ENCODE data around the gene FBXL17.

GRCh38 chr5:108375768-108376167 is 6.1 kb downstream of the FBXL17 start:
- TF ChIP-seq GATAD2B (IDR thresholded peaks at IDR 0.05; ENCODE audit: borderline replicate concordance) (no peak), ZNF146 (CRISPR knock-in tag; IDR thresholded peaks at IDR 0.05; ENCODE audit: unreplicated experiment) (no peak), RFX5 (IDR thresholded peaks at IDR 0.05; ENCODE audit: low read depth, low read length) (no peak), SMARCC2 (IDR thresholded peaks at IDR 0.05; ENCODE audit: low read depth) (no peak), HNRNPUL1 (IDR thresholded peaks at IDR 0.05; ENCODE audit: low read length) (no peak), CBX5 (IDR thresholded peaks at IDR 0.05; ENCODE audit: borderline replicate concordance, low read depth) (no peak), MAZ (CRISPR knock-in tag; conservative IDR thresholded peaks at IDR 0.05 in 1 of 2, IDR thresholded peaks at IDR 0.05 in 1 of 2) (no peak), POLR2A (conservative IDR thresholded peaks at IDR 0.05) (no peak), GTF2E2 (tag; IDR thresholded peaks at IDR 0.05) (no peak), U2AF1 (optimal IDR thresholded peaks at IDR 0.05; ENCODE audit: low read depth, low read length) (no peak), CTCF (IDR thresholded peaks at IDR 0.05 in 2 of 3, conservative IDR thresholded peaks at IDR 0.05 in 1 of 3; ENCODE audit: insufficient read depth in 2 of 3, low read depth in 1 of 3, low read length in 3 of 3) (no peak)

Measured in K562 (cell line).